ENCODE results near the gene PRUNE2. TPM values are rescaled to one million over a fixed set of nuclear protein-coding genes. Genes with fewer than 3 reads are reported as not detected.

The PRUNE2 gene
- polyA plus RNA-seq, 3 donors = 0.72 to 1.8 (median 1.5) TPM

- intact Hi-C loops (cut with micrococcal nuclease) = no loop called here
- Histone ChIP-seq H3K4me2 (replicated peaks; ENCODE audit: extremely low read depth, low read length, poor library complexity, severe bottlenecking) (no peak overlapping the region), H3K79me2 (ENCODE audit: insufficient read depth, low read length) (no peaks in the 10 kb centered on the region), H3K9ac (ENCODE audit: insufficient read depth, low read length, poor library complexity, severe bottlenecking) (no peak overlapping the region), H3K9me3 (replicated peaks in 1 of 2; ENCODE audit: control insufficient read depth in 1 of 2, insufficient read depth in 1 of 2, low read length in 2 of 2) (no peaks in the 10 kb centered on the region), H2AFZ (ENCODE audit: insufficient read depth, low read depth, low read length, poor library complexity, severe bottlenecking) (no peak overlapping the region), H3K36me3 (replicated peaks in 1 of 2; ENCODE audit: control insufficient read depth in 1 of 2, insufficient read depth in 2 of 2, low read length in 2 of 2) (no peaks in the 10 kb centered on the region), H4K20me1 (ENCODE audit: insufficient read depth, low read length) (no peaks in the 10 kb centered on the region), H3K27me3 (ENCODE audit: control insufficient read depth in 2 of 2, insufficient read depth in 2 of 2, low read length in 2 of 2) (peaks cover 0 to 6% of the 10 kb centered on the region in 2 donors), H3K27ac (ENCODE audit: low read depth in 1 of 2, low read length in 2 of 2) (no peak overlapping the region), H3K4me3 (replicated peaks in 1 of 3; ENCODE audit: low read depth in 2 of 3, low read length in 3 of 3) (no peak overlapping the region), H3K4me1 (ENCODE audit: control insufficient read depth in 1 of 2, insufficient read depth in 2 of 2, low read length in 2 of 2) (peaks cover 0 to 2% of the 10 kb centered on the region in 2 donors)
- H3K36me3 Mint-ChIP-seq = no peaks in the 10 kb centered on the region
- peaks cover 9% of the 10 kb centered on the region for H3K4me1 Mint-ChIP-seq
- H3K27ac Mint-ChIP-seq = no peak overlapping the region
- H3K4me3 Mint-ChIP-seq = no peak overlapping the region
- peaks cover 11 to 15% (median 14%) of the 10 kb centered on the region in 3 donors for H3K27me3 Mint-ChIP-seq (ENCODE audit: low read depth in 3 of 3)
- TF ChIP-seq CTCF (IDR thresholded peaks at IDR 0.05) = no peak
- no CpG with 5 or more reads among the region's 3 CpGs for WGBS (ENCODE audit: insufficient coverage)
- no peak for DNase-seq
- H3K9me3 Mint-ChIP-seq = peaks cover 0 to 2% (median 0%) of the 10 kb centered on the region in 7 donors
Observed at GRCh38 chr9:76729116-76729515, 176.8 kb downstream of the PRUNE2 start.

DNA sequence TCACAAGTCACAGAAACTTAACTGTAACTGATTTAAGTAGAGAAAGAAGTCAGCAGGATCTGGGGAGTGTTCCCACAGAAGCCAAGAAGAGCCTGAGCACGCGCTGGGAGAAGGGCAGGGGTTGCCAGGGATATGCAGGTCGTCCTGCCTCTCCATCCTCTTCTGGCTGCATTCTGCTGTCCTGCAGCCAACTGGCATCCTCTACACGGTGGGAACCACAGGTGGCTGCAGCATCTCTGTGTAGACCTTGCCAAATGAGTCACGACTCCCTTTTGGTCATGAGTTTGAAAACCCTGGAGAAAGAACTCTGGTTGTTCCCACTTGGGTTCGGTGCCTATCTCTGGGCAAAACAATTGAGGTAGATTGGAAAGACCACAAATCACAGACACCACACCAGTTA lies 180.0 kb downstream of the PRUNE2 start:
- Histone ChIP-seq H4K20me1 (ENCODE audit: insufficient read depth, low read length) (no peaks in the 10 kb centered on the region), H3K36me3 (replicated peaks in 1 of 2; ENCODE audit: control insufficient read depth in 1 of 2, insufficient read depth in 2 of 2, low read length in 2 of 2) (no peaks in the 10 kb centered on the region), H3K27me3 (ENCODE audit: control insufficient read depth in 2 of 2, insufficient read depth in 2 of 2, low read length in 2 of 2) (peaks cover 0 to 6% of the 10 kb centered on the region in 2 donors), H2AFZ (ENCODE audit: insufficient read depth, low read depth, low read length, poor library complexity, severe bottlenecking) (no peak overlapping the region), H3K79me2 (ENCODE audit: insufficient read depth, low read length) (no peaks in the 10 kb centered on the region), H3K27ac (ENCODE audit: low read depth in 1 of 2, low read length in 2 of 2) (no peak overlapping the region), H3K9ac (ENCODE audit: insufficient read depth, low read length, poor library complexity, severe bottlenecking) (no peak overlapping the region), H3K9me3 (replicated peaks in 1 of 2; ENCODE audit: control insufficient read depth in 1 of 2, insufficient read depth in 1 of 2, low read length in 2 of 2) (no peaks in the 10 kb centered on the region), H3K4me3 (replicated peaks in 1 of 3; ENCODE audit: low read depth in 2 of 3, low read length in 3 of 3) (no peak overlapping the region), H3K4me2 (replicated peaks; ENCODE audit: extremely low read depth, low read length, poor library complexity, severe bottlenecking) (no peak overlapping the region), H3K4me1 (ENCODE audit: control insufficient read depth in 1 of 2, insufficient read depth in 2 of 2, low read length in 2 of 2) (peaks cover 0 to 2% of the 10 kb centered on the region in 2 donors)
- H3K27me3 Mint-ChIP-seq (ENCODE audit: low read depth in 3 of 3) = peaks cover 17 to 21% (median 17%) of the 10 kb centered on the region in 3 donors
- DNase-seq = no peak
- peaks cover 9% of the 10 kb centered on the region for H3K4me1 Mint-ChIP-seq
- H3K4me3 Mint-ChIP-seq = no peak overlapping the region
- intact Hi-C loops (cut with micrococcal nuclease) = no loop called here
- H3K9me3 Mint-ChIP-seq = peaks cover 0 to 2% (median 0%) of the 10 kb centered on the region in 7 donors
- WGBS (ENCODE audit: insufficient coverage) = 81% methylated on average over 5 of the region's 6 CpGs
- TF ChIP-seq CTCF (IDR thresholded peaks at IDR 0.05) = no peak
- H3K27ac Mint-ChIP-seq = no peak overlapping the region
- no peaks in the 10 kb centered on the region for H3K36me3 Mint-ChIP-seq

All from CD14-positive monocyte (primary cell).